K562 (cell line): ENCODE data around the gene NDUFB10. TPM values are rescaled to one million over a fixed set of nuclear protein-coding genes. Genes with fewer than 3 reads are reported as not detected.

Source experiments
- ATAC-seq: fragments of 200-7000 bp; cut with Tn5 transposase; 3 replicates; pipeline ENCODE4 v1.9.1; 2020; ENCODE audit warnings: moderate library complexity
- BruUV-seq: library from RNA; stranded (reverse); fragments of 400-500 nt; replicated peaks from 2 replicates; lab custom pipeline; 2021; lab: Mats Ljungman, UMichigan
- CTCF ChIA-PET: fragments of 300-600 bp; formaldehyde crosslinking; extraction: SDS; loops from one replicate; lab custom pipeline; 2021; ENCODE audit warnings: low intra/inter-chr PET ratio; lab: Yijun Ruan, JAX
- POLR2A ChIA-PET: fragments of 300-600, 350-650 bp; sonication (Branson Sonifier 250); formaldehyde crosslinking; extraction: SDS; loops from one replicate; lab custom pipeline; 2021; ENCODE audit warnings: antibody characterized with exemption, inconsistent platforms; lab: Yijun Ruan, JAX
- DNase-seq, 4 experiments: peaks; one replicate each; pipeline versions ENCODE4 v3.0.0 to v3.0.0-alpha.2; 2011 to 2018; ENCODE audit warnings: low spot score in 3 of 4, mixed read lengths in 3 of 4; ENCODE audit errors: extremely low read depth in 1 of 4
- FAIRE-seq: peaks from 2 replicates; lab custom pipeline; 2011; peaks lifted over from hg19 to GRCh38; lab: Jason Lieb, UNC
- H2AFZ ChIP-seq: 2 replicates; pipeline ENCODE4 v1.6.0; 2011; ENCODE audit warnings: low read depth, low read length, control low read depth, inconsistent platforms
- H3K27ac ChIP-seq: fragments of 200-600 bp; 3 replicates; pipeline ENCODE4 v1.8.0; 2011; ENCODE audit warnings: low read depth, mild to moderate bottlenecking, control low read depth, inconsistent platforms, low read length, moderate library complexity, mixed read lengths; ENCODE audit errors: extremely low read depth
- H3K27me3 ChIP-seq, 2 experiments: fragments of 300-600 bp in 1 of 2; 2 replicates in 1 of 2; 3 replicates in 1 of 2; pipeline versions ENCODE4 v1.6.0 to v1.8.0; 2011; ENCODE audit warnings: inconsistent platforms in 2 of 2, low read length in 2 of 2, mild to moderate bottlenecking in 1 of 2, mixed read lengths in 1 of 2, moderate library complexity in 1 of 2; ENCODE audit not compliant: control insufficient read depth in 2 of 2, insufficient read depth in 2 of 2
- H3K36me3 ChIP-seq: fragments of 300-600 bp; 3 replicates; pipeline ENCODE4 v1.8.0; 2011; ENCODE audit warnings: mild to moderate bottlenecking, low read length, inconsistent platforms; ENCODE audit not compliant: control insufficient read depth, insufficient read depth
- H3K4me1 ChIP-seq, 2 experiments: fragments of 200-600 bp in 1 of 2; replicated peaks in 1 of 2; 2 replicates in 1 of 2; 3 replicates in 1 of 2; pipeline versions ENCODE4 v1.5.1 to v1.8.0; 2011; ENCODE audit warnings: inconsistent platforms in 2 of 2, low read length in 2 of 2, mild to moderate bottlenecking in 1 of 2, mixed read lengths in 1 of 2, moderate library complexity in 1 of 2; ENCODE audit not compliant: control insufficient read depth in 2 of 2, insufficient read depth in 2 of 2
- H3K4me2 ChIP-seq: 2 replicates; pipeline ENCODE4 v1.6.1; 2011; ENCODE audit warnings: low read length, control low read depth, inconsistent platforms, mixed read lengths; ENCODE audit not compliant: insufficient read depth
- H3K4me3 ChIP-seq: fragments of 200-600 bp; sonication (generic), shearing (Covaris generic); 2 replicates; pipeline ENCODE4 v1.5.1; 2016; ENCODE audit warnings: control low read depth, inconsistent platforms
- H3K79me2 ChIP-seq: fragments of 200-600 bp; 3 replicates; pipeline ENCODE4 v1.8.0; 2011; ENCODE audit warnings: low read length, inconsistent platforms; ENCODE audit not compliant: control insufficient read depth, insufficient read depth
- H3K9ac ChIP-seq, 2 experiments: 2 replicates each; pipeline versions ENCODE4 v1.6.0 to v1.6.1; 2011; ENCODE audit warnings: low read depth in 2 of 2, low read length in 2 of 2, control low read depth in 1 of 2, inconsistent platforms in 1 of 2, mild to moderate bottlenecking in 1 of 2, mixed read lengths in 1 of 2; ENCODE audit not compliant: insufficient read depth in 1 of 2
- H3K9me1 ChIP-seq: one replicate; pipeline ENCODE4 v1.6.0; 2011; ENCODE audit warnings: inconsistent platforms, mild to moderate bottlenecking, low read length, moderate library complexity; ENCODE audit not compliant: control insufficient read depth, insufficient read depth
- H3K9me3 ChIP-seq: replicated peaks from 2 replicates; pipeline ENCODE4 v1.5.1; 2011; ENCODE audit warnings: low read depth, low read length, inconsistent platforms; ENCODE audit not compliant: control insufficient read depth, insufficient read depth
- H4K20me1 ChIP-seq: replicated peaks from 2 replicates; pipeline ENCODE4 v1.6.1; 2011; ENCODE audit warnings: low read length, inconsistent platforms, mixed read lengths; ENCODE audit not compliant: control insufficient read depth, insufficient read depth
- CTBP1 ChIP-seq: fragments of 450-650 bp; IDR thresholded peaks from 2 replicates; pipeline ENCODE4 v1.6.1; 2016; ENCODE audit warnings: borderline replicate concordance
- FOXP4 ChIP-seq: sonication (generic); formaldehyde crosslinking; IDR thresholded peaks from 2 replicates; pipeline ENCODE4 v1.8.0; 2022; ENCODE audit warnings: mild to moderate bottlenecking, missing genetic modification reagents, borderline replicate concordance
- NBN ChIP-seq: fragments of 450-650 bp; IDR thresholded peaks from 2 replicates; pipeline ENCODE4 v1.6.1; 2016; ENCODE audit warnings: low read depth, mild to moderate bottlenecking
- PRMT5 ChIP-seq: sonication (generic); formaldehyde crosslinking; IDR thresholded peaks from 2 replicates; pipeline ENCODE4 v1.5.0; 2020; ENCODE audit warnings: missing genetic modification reagents
- RBFOX2 ChIP-seq: fragments of 200-400 bp; formaldehyde crosslinking; IDR thresholded peaks from 2 replicates; pipeline ENCODE4 v1.6.1; 2017; ENCODE audit warnings: low read depth, mild to moderate bottlenecking, low read length, moderate library complexity
- SAP30 ChIP-seq: fragments of 200-600 bp; sonication (generic); IDR thresholded peaks from 2 replicates; pipeline ENCODE4 v1.6.1; 2012; ENCODE audit warnings: borderline replicate concordance, low read depth, mild to moderate bottlenecking, moderate library complexity, low read length, control low read depth, inconsistent platforms; ENCODE audit not compliant: insufficient read depth, poor library complexity, severe bottlenecking
- SETDB1 ChIP-seq: IDR thresholded peaks from one replicate; pipeline ENCODE4 v1.6.1; 2012; ENCODE audit warnings: low read length, control low read depth, inconsistent platforms
- SIN3A ChIP-seq, 2 experiments: fragments of 150-350 bp in 1 of 2; IDR thresholded peaks; 2 replicates each; pipeline ENCODE4 v1.6.1; 2011 to 2016; ENCODE audit warnings: borderline replicate concordance in 2 of 2, low read depth in 2 of 2, low read length in 2 of 2, mild to moderate bottlenecking in 2 of 2, moderate library complexity in 2 of 2; ENCODE audit not compliant: control insufficient read depth in 1 of 2
- SRSF3 ChIP-seq: fragments of 200-400 bp; formaldehyde crosslinking; IDR thresholded peaks from 2 replicates; pipeline ENCODE4 v1.6.1; 2016; ENCODE audit warnings: mild to moderate bottlenecking, low read length, moderate library complexity; ENCODE audit not compliant: insufficient read depth
- ZNF124 ChIP-seq: sonication (generic); formaldehyde crosslinking; IDR thresholded peaks from 2 replicates; pipeline ENCODE4 v1.8.1; 2022; ENCODE audit warnings: missing genetic modification reagents
- WGBS: fragments of 100-300 bp; shearing (Covaris generic); methylation state at CpG from one replicate; pipeline ENCODE4 v1.1.6; 2016; ENCODE audit warnings: low coverage, mixed read lengths; ENCODE audit not compliant: insufficient coverage; ENCODE audit errors: missing lambda C conversion rate; 5-methylcytosine and 5-hydroxymethylcytosine counted together
- in situ Hi-C: fragments of 300-500 bp; cut with MboI; formaldehyde crosslinking; loops from 4 replicates; pipeline ENCODE4 v1.15.0; 2018; ENCODE audit warnings: inconsistent platforms, mixed read lengths
- intact Hi-C: fragments of 100-400 bp; cut with micrococcal nuclease; formaldehyde crosslinking; loops from 2 replicates; pipeline ENCODE4 v1.14.2; 2022
- polyA plus RNA-seq, 8 experiments: library from polyadenylated mRNA; depleted of rRNA in 4 of 8; stranded (reverse) in 5 of 8; unstranded in 3 of 8; fragments of >200 nt; fragmentation: Nextera tagmentation in 2 of 8; fragmentation: Illumina TruSeq in 1 of 8; extraction: Ambion mirVana in 2 of 8; extraction: Trizol in 1 of 8; gene quantifications; 2 replicates each; pipeline versions ENCODE4 v1.2.1 to v1.2.3, GENCODE V29; 2011 to 2014; ENCODE audit warnings: inconsistent platforms in 1 of 8, missing spikeins in 1 of 8
- total RNA-seq, 7 experiments: library from RNA; depleted of rRNA in 6 of 7; stranded (reverse); fragments of >200 nt in 6 of 7; fragmentation: Illumina TruSeq in 2 of 7; extraction: Trizol in 2 of 7; gene quantifications; 2 replicates each; pipeline versions ENCODE4 v1.2.1 to v1.2.3, GENCODE V29; 2011 to 2021; ENCODE audit warnings: low replicate concordance in 1 of 7

NDUFB10 gene
- total and polyA plus RNA-seq, 9 of the 15 experiments (the other 6 are each of a cell fraction or from before 2014, with no cell fraction given), result 69.3 to 527 (median 161) TPM

- CTCF ChIA-PET, result no interaction called here
- 86% methylated on average over 14 of the region's 14 CpGs for WGBS
- in situ Hi-C loops, result no loop called here
Observed at GRCh38 chr16:1985466-1986150, 26.3 kb downstream of the NDUFB10 start.

DNA sequence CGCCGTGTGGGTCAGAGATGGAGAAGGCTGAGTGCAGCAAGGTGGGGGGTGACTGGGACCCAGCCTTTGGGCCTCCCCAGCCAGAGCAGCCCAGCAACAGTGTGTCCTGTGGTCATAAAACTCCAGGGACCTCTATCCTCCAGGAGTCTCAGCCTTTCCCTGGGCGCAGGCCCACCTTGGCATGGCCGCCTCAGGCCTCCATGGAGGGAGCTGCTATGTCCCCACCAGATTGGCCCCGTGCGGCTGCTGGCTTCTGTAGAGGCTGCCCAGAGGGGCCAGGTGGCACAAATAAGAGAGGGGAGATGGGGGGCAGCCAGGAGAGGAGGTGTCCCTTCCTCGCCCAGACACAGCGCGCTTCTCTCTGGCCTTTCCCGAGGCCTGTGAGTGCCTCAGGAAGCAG is 27.9 kb downstream of the NDUFB10 start:
- H3K4me1 ChIP-seq, result peaks cover 23 to 78% of the 10 kb centered on the region in 2 experiments
- WGBS, result 90% methylated on average over 6 of the region's 10 CpGs
- no peak for ATAC-seq
- H3K79me2 ChIP-seq, result peaks cover 16% of the 10 kb centered on the region
- BruUV-seq, result no TSS peak
- peak overlapping the region in 1 of 2 experiments; percentile 62; a peak in 2 of 4 replicates for H3K9ac ChIP-seq
- H3K9me1 ChIP-seq, result no peaks in the 10 kb centered on the region
- no peak overlapping the region for H3K27ac ChIP-seq
- ChIA-PET CTCF (no interaction called here), POLR2A (interaction anchor here (0.5 to 10.2 kb wide), 7 partner anchors 16 to 790 kb away, joined by 3 to 103 read pairs (median 3); partner anchors contain the start of genes RNF151, RPS2, TBL3 and TRAF7)
- in situ Hi-C loops (no loop called here), intact Hi-C loops (no loop called here)
- H4K20me1 ChIP-seq, result no peaks in the 10 kb centered on the region
- H3K9me3 ChIP-seq, result no peaks in the 10 kb centered on the region
- FAIRE-seq, result no peak
- H3K4me3 ChIP-seq, result no peak overlapping the region
- H3K4me2 ChIP-seq, result no peak overlapping the region
- DNase-seq, result no peak
- no peak overlapping the region for H2AFZ ChIP-seq
- H3K36me3 ChIP-seq, result peaks cover 23% of the 10 kb centered on the region; the same call in 1 of the 3 replicates
- H3K27me3 ChIP-seq, result no peaks in the 10 kb centered on the region
- TF ChIP-seq SAP30 (no peak), FOXP4 (no peak), CTBP1 (no peak), SETDB1 (no peak), PRMT5 (no peak), SIN3A (IDR thresholded peaks at IDR 0.05; ENCODE audit: borderline replicate concordance in 2 of 2, control insufficient read depth in 1 of 2, low read depth in 2 of 2, low read length in 2 of 2) (no peak), SRSF3 (no peak), NBN (no peak)

More at GRCh38 chr16:1985466-1986150, 26.3 kb downstream of the NDUFB10 start:
- no peaks in the 10 kb centered on the region for H3K9me3 ChIP-seq
- peak overlapping the region; percentile 82 for H3K4me2 ChIP-seq
- ATAC-seq (no peak), DNase-seq (no peak), FAIRE-seq (no peak)
- H3K9me1 ChIP-seq, result no peaks in the 10 kb centered on the region
- POLR2A ChIA-PET, result interaction anchor here (0.7 to 10.2 kb wide), 5 partner anchors 9 to 20 kb away, joined by 3 to 103 read pairs (median 3); partner anchors contain the start of genes RNF151, RPS2 and TBL3
- no peak overlapping the region; the same call in 2 of the 3 replicates for H3K27ac ChIP-seq
- H3K4me1 ChIP-seq, result peaks cover 10 to 73% of the 10 kb centered on the region in 2 experiments
- H2AFZ ChIP-seq, result no peak overlapping the region
- peaks cover 16% of the 10 kb centered on the region for H3K79me2 ChIP-seq
- TF ChIP-seq ZNF124 (CRISPR knock-in tag) (no peak), RBFOX2 (peak; percentile 46)
- no TSS peak for BruUV-seq
- intact Hi-C loops, result no loop called here
- H4K20me1 ChIP-seq, result no peaks in the 10 kb centered on the region
- peak overlapping the region; percentile 67 to 98 for H3K9ac ChIP-seq
- peaks cover 23% of the 10 kb centered on the region; the same call in 1 of the 3 replicates for H3K36me3 ChIP-seq
- no peaks in the 10 kb centered on the region for H3K27me3 ChIP-seq
- peak overlapping the region; percentile 70; the same call in 1 of the 2 replicates for H3K4me3 ChIP-seq
